Bronchial epithelial cell (primary cell): ENCODE results near the gene PXYLP1. TPM values are rescaled to one million over a fixed set of nuclear protein-coding genes. Genes with fewer than 3 reads are reported as not detected.

Experiments
- DNase-seq: peaks from one replicate; pipeline ENCODE4 v3.0.0-alpha.2; 2010; ENCODE audit warnings: low read depth
- FAIRE-seq: peaks from 2 replicates; lab custom pipeline; 2011; peaks lifted over from hg19 to GRCh38; lab: Jason Lieb, UNC
- H3K27me3 ChIP-seq: 2 replicates; pipeline ENCODE4 v1.5.1; 2011; ENCODE audit warnings: low read length; ENCODE audit not compliant: control insufficient read depth, insufficient read depth
- H3K36me3 ChIP-seq: 2 replicates; pipeline ENCODE4 v1.5.1; 2011; ENCODE audit warnings: low read length; ENCODE audit not compliant: control insufficient read depth, insufficient read depth
- H3K4me3 ChIP-seq: 2 replicates; pipeline ENCODE4 v1.5.1; 2011; ENCODE audit warnings: mild to moderate bottlenecking, low read depth, low read length, control low read depth
- total RNA-seq: library from RNA; depleted of rRNA; stranded (reverse); fragments of >200 nt; gene quantifications from 2 replicates; pipeline ENCODE4 v1.2.1, GENCODE V29; 2014
- TF ChIP-seq, protein P1 (sequence below): IDR thresholded peaks from 2 replicates; pipeline ENCODE4 v1.5.1; 2011; ENCODE audit warnings: mild to moderate bottlenecking, moderate library complexity, low read length, control low read depth, inconsistent platforms; ENCODE audit not compliant: insufficient read depth, severe bottlenecking

Gene PXYLP1
- total RNA-seq, 1 donor from 2014 or later = 9.0 TPM

DNA sequence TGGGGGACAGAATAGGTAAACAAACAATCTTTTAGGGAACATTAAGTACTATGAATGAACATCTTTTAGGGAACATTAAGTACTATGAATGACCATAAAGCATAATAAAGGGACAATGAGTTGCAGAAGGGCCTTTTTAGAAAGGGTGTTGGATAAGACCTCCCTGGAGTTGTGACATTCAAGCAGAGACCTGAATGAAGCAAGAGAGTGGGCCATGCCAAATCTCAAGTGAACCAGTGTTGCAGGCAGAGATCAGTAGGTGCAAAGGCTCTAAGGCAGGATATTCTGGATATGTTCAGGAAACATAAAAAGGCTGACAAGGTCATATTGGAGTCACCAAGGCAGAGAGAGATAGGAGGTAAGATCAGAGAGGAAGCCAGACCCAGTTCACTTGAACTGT, 107.3 kb downstream of the PXYLP1 start:
- Histone ChIP-seq H3K27me3 (no peaks in the 10 kb centered on the region), H3K36me3 (no peaks in the 10 kb centered on the region), H3K4me3 (no peak overlapping the region)
- no peak for FAIRE-seq
- DNase-seq = no peak
- TF ChIP-seq, protein P1, sequence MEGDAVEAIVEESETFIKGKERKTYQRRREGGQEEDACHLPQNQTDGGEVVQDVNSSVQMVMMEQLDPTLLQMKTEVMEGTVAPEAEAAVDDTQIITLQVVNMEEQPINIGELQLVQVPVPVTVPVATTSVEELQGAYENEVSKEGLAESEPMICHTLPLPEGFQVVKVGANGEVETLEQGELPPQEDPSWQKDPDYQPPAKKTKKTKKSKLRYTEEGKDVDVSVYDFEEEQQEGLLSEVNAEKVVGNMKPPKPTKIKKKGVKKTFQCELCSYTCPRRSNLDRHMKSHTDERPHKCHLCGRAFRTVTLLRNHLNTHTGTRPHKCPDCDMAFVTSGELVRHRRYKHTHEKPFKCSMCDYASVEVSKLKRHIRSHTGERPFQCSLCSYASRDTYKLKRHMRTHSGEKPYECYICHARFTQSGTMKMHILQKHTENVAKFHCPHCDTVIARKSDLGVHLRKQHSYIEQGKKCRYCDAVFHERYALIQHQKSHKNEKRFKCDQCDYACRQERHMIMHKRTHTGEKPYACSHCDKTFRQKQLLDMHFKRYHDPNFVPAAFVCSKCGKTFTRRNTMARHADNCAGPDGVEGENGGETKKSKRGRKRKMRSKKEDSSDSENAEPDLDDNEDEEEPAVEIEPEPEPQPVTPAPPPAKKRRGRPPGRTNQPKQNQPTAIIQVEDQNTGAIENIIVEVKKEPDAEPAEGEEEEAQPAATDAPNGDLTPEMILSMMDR = no peak

- TF ChIP-seq, protein P1 = no peak
These were observed 109.9 kb downstream of the PXYLP1 start for GRCh38 chr3:141341536-141341935.

DNA sequence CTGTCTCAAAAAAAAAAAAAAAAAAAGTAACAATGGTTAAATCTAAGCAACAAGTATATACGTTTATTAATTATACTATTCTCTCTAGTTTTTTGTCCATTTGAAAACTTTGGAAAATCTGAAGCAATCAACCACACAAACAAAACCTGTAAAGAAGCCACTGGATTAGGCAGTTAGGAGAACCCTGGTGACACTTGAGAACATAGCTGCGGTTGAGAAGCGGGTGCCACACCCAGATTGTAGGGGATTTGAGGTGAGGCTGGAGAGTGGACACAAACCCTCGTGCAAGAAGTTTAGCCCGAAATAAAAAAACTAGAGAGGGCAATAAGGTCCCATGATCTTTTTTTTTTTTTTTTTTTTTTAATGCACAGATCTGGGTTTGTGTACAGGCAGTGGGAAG, 110.8 kb downstream of the PXYLP1 start:
- no peaks in the 10 kb centered on the region for H3K27me3 ChIP-seq
- no peak overlapping the region for H3K4me3 ChIP-seq
- TF ChIP-seq, protein P1 = no peak
- FAIRE-seq (no peak), DNase-seq (no peak)
- H3K36me3 ChIP-seq = no peaks in the 10 kb centered on the region

More at GRCh38 chr3:141341536-141341935, 109.9 kb downstream of the PXYLP1 start:
- no peak for DNase-seq
- no peaks in the 10 kb centered on the region for H3K27me3 ChIP-seq
- no peak for FAIRE-seq
- H3K36me3 ChIP-seq = no peaks in the 10 kb centered on the region
- no peak overlapping the region for H3K4me3 ChIP-seq

DNA sequence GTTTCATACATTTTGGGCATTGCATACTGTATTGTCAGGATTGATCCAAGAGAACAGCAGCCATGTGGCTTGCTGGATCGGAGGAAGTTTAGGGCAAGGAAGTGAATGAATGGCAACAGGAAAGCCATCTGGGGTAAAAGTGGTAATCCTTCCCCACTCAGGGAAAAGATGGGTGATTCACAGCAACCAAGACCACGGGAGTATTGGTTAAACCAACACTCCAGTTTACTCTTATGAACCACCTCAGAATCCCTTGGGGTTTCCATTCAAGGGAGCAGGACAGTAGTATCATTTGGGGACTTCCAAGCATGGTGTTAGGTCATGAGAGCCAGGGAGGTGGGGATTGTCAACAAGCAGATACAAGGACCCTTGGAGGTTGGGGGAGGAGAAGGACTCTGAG, 111.5 kb downstream of the PXYLP1 start:
- DNase-seq = no peak
- TF ChIP-seq, protein P1 = no peak
- Histone ChIP-seq H3K27me3 (no peaks in the 10 kb centered on the region), H3K4me3 (no peak overlapping the region), H3K36me3 (no peaks in the 10 kb centered on the region)
- FAIRE-seq = no peak

GRCh38 chr3:141343865-141344271, 112.2 kb downstream of the PXYLP1 start:
- Histone ChIP-seq H3K4me3 (no peak overlapping the region), H3K36me3 (no peaks in the 10 kb centered on the region), H3K27me3 (no peaks in the 10 kb centered on the region)
- no peak for DNase-seq
- peak; percentile 64 for FAIRE-seq
- TF ChIP-seq, protein P1 = no peak

Other genes with a start within 250 kb of the PXYLP1 start
- 0.26 and 0.38 TPM in 2 replicates for gene SPSB4, start 180.5 kb upstream of the PXYLP1 start, total RNA-seq
- gene ZBTB38, start 136.7 kb downstream of the PXYLP1 start, total RNA-seq = 59.0 and 61.2 TPM in 2 replicates